GM23338 (cell line): Measurements from ENCODE around the gene WARS2.

Experiments
- CREB1 ChIP-seq: fragments of 250-450 bp; sonication (Bioruptor Pico); IDR thresholded peaks from 2 replicates; pipeline ENCODE4 v1.5.0; 2020; ENCODE audit warnings: low read depth, mild to moderate bottlenecking, moderate library complexity
- CTCF ChIP-seq, 2 experiments: fragments of 200-600 bp in 1 of 2; sonication (generic) in 1 of 2; conservative IDR thresholded peaks; 2 replicates each; pipeline versions ENCODE4 v1.5.1 to v1.6.1; 2016 to 2017; ENCODE audit warnings: antibody characterized with exemption in 2 of 2, low read depth in 2 of 2, mild to moderate bottlenecking in 2 of 2, moderate library complexity in 1 of 2
- ETS1 ChIP-seq: IDR thresholded peaks from 2 replicates; pipeline ENCODE4 v1.6.1; 2016; ENCODE audit warnings: antibody characterized with exemption
- EZH2 ChIP-seq: fragments of 200-600 bp; sonication (generic); IDR thresholded peaks from one replicate; pipeline ENCODE4 v1.8.0; 2017; ENCODE audit warnings: antibody characterized with exemption, mild to moderate bottlenecking, low read depth; ENCODE audit not compliant: unreplicated experiment
- EZH2phosphoT487 ChIP-seq: fragments of 200-600 bp; sonication (generic); IDR thresholded peaks from one replicate; pipeline ENCODE4 v1.8.1; 2018; ENCODE audit warnings: antibody characterized with exemption; ENCODE audit not compliant: unreplicated experiment
- JUNB ChIP-seq: IDR thresholded peaks from one replicate; pipeline ENCODE4 v1.6.1; 2016; ENCODE audit warnings: antibody characterized with exemption; ENCODE audit not compliant: unreplicated experiment
- POLR2AphosphoS5 ChIP-seq: IDR thresholded peaks from 2 replicates; pipeline ENCODE4 v1.6.1; 2016; ENCODE audit warnings: antibody characterized with exemption, low read depth
- REST ChIP-seq: IDR thresholded peaks from one replicate; pipeline ENCODE4 v1.6.1; 2018; ENCODE audit warnings: antibody characterized with exemption; ENCODE audit not compliant: unreplicated experiment
- ZNF114 ChIP-seq: fragments of 250-450 bp; sonication (Bioruptor Pico); IDR thresholded peaks from 2 replicates; pipeline ENCODE4 v1.5.0; 2020; ENCODE audit warnings: mild to moderate bottlenecking, moderate library complexity
- ZNF331 ChIP-seq: fragments of 250-450 bp; sonication (Bioruptor Pico); IDR thresholded peaks from 2 replicates; pipeline ENCODE4 v1.5.0; 2020; ENCODE audit warnings: low read depth, mild to moderate bottlenecking, moderate library complexity

- TF ChIP-seq CTCF (conservative IDR thresholded peaks at IDR 0.05; ENCODE audit: low read depth in 2 of 2), result no peak
- no peak for TF ChIP-seq POLR2AphosphoS5
- peak; percentile 94 for TF ChIP-seq EZH2
- TF ChIP-seq REST, result no peak
- peak; percentile 53 for TF ChIP-seq EZH2phosphoT487
- TF ChIP-seq ETS1, result no peak
- TF ChIP-seq ZNF114 (CRISPR knock-in tag), result no peak
- no peak for TF ChIP-seq JUNB
- TF ChIP-seq ZNF331 (CRISPR knock-in tag), result no peak
- TF ChIP-seq CREB1 (CRISPR knock-in tag), result no peak
Measured at GRCh38 chr1:118984722-118985639, 155.5 kb downstream of the WARS2 start.
